GM23338 (cell line): ENCODE measurements around the gene ZNRD2. TPM values are rescaled to one million over a fixed set of nuclear protein-coding genes. Genes with fewer than 3 reads are reported as not detected.

Source experiments
- ATAC-seq: fragments of 200-7000 bp; cut with Tn5 transposase; 3 replicates; pipeline ENCODE4 v1.9.1; 2020
- DNase-seq: peaks from one replicate; pipeline ENCODE4 v3.0.0-alpha.2; 2015; ENCODE audit warnings: low spot score
- H2AFZ ChIP-seq: fragments of 200-600 bp; sonication (generic); 2 replicates; pipeline ENCODE4 v1.8.0; 2016; ENCODE audit warnings: antibody characterized with exemption, mild to moderate bottlenecking, moderate library complexity
- H3F3A ChIP-seq: fragments of 200-600 bp; sonication (generic); replicated peaks from 2 replicates; pipeline ENCODE4 v1.8.0; 2017; ENCODE audit warnings: antibody characterized with exemption, mixed run types, low read depth
- H3K27ac ChIP-seq: fragments of 200-600 bp; sonication (generic); 2 replicates; pipeline ENCODE4 v1.6.1; 2016; ENCODE audit warnings: low read depth
- H3K27me3 ChIP-seq: fragments of 200-600 bp; sonication (generic); 2 replicates; pipeline ENCODE4 v1.8.0; 2016; ENCODE audit warnings: mild to moderate bottlenecking, mixed run types, moderate library complexity; ENCODE audit not compliant: insufficient read depth
- H3K36me3 ChIP-seq: fragments of 200-600 bp; sonication (generic); 2 replicates; pipeline ENCODE4 v1.8.0; 2016; ENCODE audit warnings: mild to moderate bottlenecking; ENCODE audit not compliant: insufficient read depth
- H3K4me1 ChIP-seq: fragments of 200-600 bp; sonication (generic); 2 replicates; pipeline ENCODE4 v1.8.0; 2016; ENCODE audit warnings: mild to moderate bottlenecking, moderate library complexity; ENCODE audit not compliant: insufficient read depth
- H3K4me2 ChIP-seq: fragments of 200-600 bp; sonication (generic); 2 replicates; pipeline ENCODE4 v1.7.1; 2017; ENCODE audit warnings: mixed run types
- H3K4me3 ChIP-seq: fragments of 200-600 bp; sonication (generic); 2 replicates; pipeline ENCODE4 v1.6.1; 2016; ENCODE audit warnings: mixed run types
- H3K79me2 ChIP-seq: fragments of 200-600 bp; sonication (generic); replicated peaks from 2 replicates; pipeline ENCODE4 v1.8.0; 2017; ENCODE audit warnings: mild to moderate bottlenecking; ENCODE audit not compliant: insufficient read depth
- H3K9me2 ChIP-seq: fragments of 200-600 bp; sonication (generic); 2 replicates; pipeline ENCODE4 v1.8.0; 2017; ENCODE audit not compliant: insufficient read depth
- H4K20me1 ChIP-seq: fragments of 200-600 bp; sonication (generic); replicated peaks from 2 replicates; pipeline ENCODE4 v1.8.0; 2017; ENCODE audit warnings: mild to moderate bottlenecking; ENCODE audit not compliant: insufficient read depth
- H3K27ac Mint-ChIP-seq: 2 replicates; pipeline ENCODE4 v1.8.0; 2020; ENCODE audit warnings: inconsistent platforms, mild to moderate bottlenecking, moderate library complexity, mixed read lengths
- H3K27me3 Mint-ChIP-seq: 3 replicates; pipeline ENCODE4 v1.8.0; 2022; ENCODE audit warnings: low read depth, mild to moderate bottlenecking, moderate library complexity, mixed read lengths, inconsistent platforms; ENCODE audit not compliant: insufficient read depth, poor library complexity
- H3K36me3 Mint-ChIP-seq: 3 replicates; pipeline ENCODE4 v1.8.0; 2021; ENCODE audit warnings: low read depth, mild to moderate bottlenecking, inconsistent platforms, moderate library complexity, mixed read lengths
- H3K4me1 Mint-ChIP-seq: 3 replicates; pipeline ENCODE4 v1.8.0; 2020; ENCODE audit warnings: mild to moderate bottlenecking, inconsistent platforms, mixed read lengths
- H3K4me3 Mint-ChIP-seq: 3 replicates; pipeline ENCODE4 v1.8.0; 2021; ENCODE audit warnings: moderate library complexity, mild to moderate bottlenecking, inconsistent platforms, mixed read lengths
- H3K9me3 Mint-ChIP-seq: 3 replicates; pipeline ENCODE4 v1.8.0; 2020; ENCODE audit warnings: moderate library complexity, mild to moderate bottlenecking, inconsistent platforms, mixed read lengths
- EZH2 ChIP-seq: fragments of 200-600 bp; sonication (generic); IDR thresholded peaks from one replicate; pipeline ENCODE4 v1.8.0; 2017; ENCODE audit warnings: antibody characterized with exemption, mild to moderate bottlenecking, low read depth; ENCODE audit not compliant: unreplicated experiment
- EZH2phosphoT487 ChIP-seq: fragments of 200-600 bp; sonication (generic); IDR thresholded peaks from one replicate; pipeline ENCODE4 v1.8.1; 2018; ENCODE audit warnings: antibody characterized with exemption; ENCODE audit not compliant: unreplicated experiment
- POLR2AphosphoS5 ChIP-seq: IDR thresholded peaks from 2 replicates; pipeline ENCODE4 v1.6.1; 2016; ENCODE audit warnings: antibody characterized with exemption, low read depth
- STAT1 ChIP-seq: IDR thresholded peaks from one replicate; pipeline ENCODE4 v1.6.1; 2016; ENCODE audit warnings: antibody characterized with exemption; ENCODE audit not compliant: unreplicated experiment
- ZNF331 ChIP-seq: fragments of 250-450 bp; sonication (Bioruptor Pico); IDR thresholded peaks from 2 replicates; pipeline ENCODE4 v1.5.0; 2020; ENCODE audit warnings: low read depth, mild to moderate bottlenecking, moderate library complexity
- polyA plus RNA-seq: library from polyadenylated mRNA; unstranded; fragments of >200 nt; fragmentation: Nextera tagmentation; extraction: Ambion mirVana; gene quantifications from 2 replicates; pipeline ENCODE4 v1.2.1, GENCODE V29; 2016
- total RNA-seq: library from RNA; depleted of rRNA; stranded (reverse); fragments of >200 nt; shearing (Covaris generic); gene quantifications from 2 replicates; pipeline ENCODE4 v1.2.3, GENCODE V29; 2014
- TF ChIP-seq, protein P1 (sequence below): IDR thresholded peaks from 2 replicates; pipeline ENCODE4 v1.6.1; 2016; ENCODE audit warnings: antibody characterized with exemption
- TF ChIP-seq, protein P2 (sequence below), 2 experiments: fragments of 200-600 bp in 1 of 2; sonication (generic) in 1 of 2; conservative IDR thresholded peaks; 2 replicates each; pipeline versions ENCODE4 v1.5.1 to v1.6.1; 2016 to 2017; ENCODE audit warnings: antibody characterized with exemption in 2 of 2, low read depth in 2 of 2, mild to moderate bottlenecking in 2 of 2, moderate library complexity in 1 of 2
- TF ChIP-seq, protein P3 (sequence below): IDR thresholded peaks from one replicate; pipeline ENCODE4 v1.6.1; 2018; ENCODE audit warnings: antibody characterized with exemption; ENCODE audit not compliant: unreplicated experiment

The ZNRD2 gene
- total and polyA plus RNA-seq, 2 experiments from 2014 or later: 78.6 to 148 TPM

DNA sequence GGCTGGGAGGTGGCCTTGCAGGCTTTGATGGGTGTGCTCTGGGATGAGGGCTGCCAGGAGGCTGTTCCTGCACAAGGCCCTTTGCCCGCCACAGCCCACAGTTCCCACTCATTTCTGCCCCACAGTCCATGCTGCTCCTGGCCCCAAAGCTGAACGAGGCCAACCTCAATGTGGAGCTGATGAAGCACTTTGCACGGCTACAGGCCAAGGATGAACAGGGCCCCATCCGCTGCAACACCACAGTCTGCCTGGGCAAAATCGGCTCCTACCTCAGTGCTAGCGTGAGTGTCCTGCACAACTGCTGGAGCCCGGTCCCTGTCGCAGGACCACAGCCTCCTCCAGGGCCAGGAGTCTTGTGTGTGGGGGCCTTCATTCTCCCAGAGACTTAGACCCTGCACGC lies 35.2 kb upstream of the ZNRD2 start (continued):
- no peak for TF ChIP-seq STAT1
- no peak for TF ChIP-seq EZH2phosphoT487
- TF ChIP-seq, protein P1, sequence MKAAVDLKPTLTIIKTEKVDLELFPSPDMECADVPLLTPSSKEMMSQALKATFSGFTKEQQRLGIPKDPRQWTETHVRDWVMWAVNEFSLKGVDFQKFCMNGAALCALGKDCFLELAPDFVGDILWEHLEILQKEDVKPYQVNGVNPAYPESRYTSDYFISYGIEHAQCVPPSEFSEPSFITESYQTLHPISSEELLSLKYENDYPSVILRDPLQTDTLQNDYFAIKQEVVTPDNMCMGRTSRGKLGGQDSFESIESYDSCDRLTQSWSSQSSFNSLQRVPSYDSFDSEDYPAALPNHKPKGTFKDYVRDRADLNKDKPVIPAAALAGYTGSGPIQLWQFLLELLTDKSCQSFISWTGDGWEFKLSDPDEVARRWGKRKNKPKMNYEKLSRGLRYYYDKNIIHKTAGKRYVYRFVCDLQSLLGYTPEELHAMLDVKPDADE: no peak
- no peak for TF ChIP-seq ZNF331

DNA sequence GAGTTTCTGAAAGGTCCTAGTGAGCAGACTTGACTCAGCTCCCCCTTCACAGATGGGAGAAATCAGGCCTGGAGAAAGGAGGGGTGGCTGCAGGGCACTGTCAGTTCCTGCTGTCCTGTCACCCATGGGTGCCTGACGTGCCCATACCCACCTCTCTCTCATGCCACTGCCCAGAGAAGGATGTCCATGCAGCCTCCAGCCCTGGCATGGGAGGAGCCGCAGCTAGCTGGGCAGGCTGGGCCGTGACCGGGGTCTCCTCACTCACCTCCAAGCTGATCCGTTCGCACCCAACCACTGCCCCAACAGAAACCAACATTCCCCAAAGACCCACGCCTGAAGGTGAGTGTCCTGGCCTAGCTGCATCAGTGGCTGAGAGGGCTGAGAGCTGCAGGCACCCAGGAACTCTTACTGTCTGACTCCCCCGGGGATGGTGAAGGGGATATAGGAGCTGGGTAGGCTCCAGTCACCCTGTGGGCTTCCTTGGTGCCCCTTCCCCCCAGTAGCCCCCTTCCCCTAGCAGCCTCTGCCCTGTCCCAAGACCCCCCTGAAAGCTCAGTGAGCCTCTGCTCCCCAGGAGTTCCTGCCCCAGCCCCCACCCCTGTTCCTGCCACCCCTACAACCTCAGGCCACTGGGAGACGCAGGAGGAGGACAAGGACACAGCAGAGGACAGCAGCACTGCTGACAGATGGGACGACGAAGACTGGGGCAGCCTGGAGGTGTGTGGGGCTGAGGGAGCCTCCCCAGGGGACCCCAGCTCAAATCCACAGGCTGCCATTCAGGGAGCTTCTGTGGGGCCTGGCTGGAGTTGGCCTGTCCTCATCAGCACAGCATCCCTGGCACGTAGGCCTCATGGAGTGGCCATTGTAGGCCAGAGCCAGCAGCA lies 33.6 kb upstream of the ZNRD2 start:
- TF ChIP-seq EZH2phosphoT487: no peak
- TF ChIP-seq, protein P2, sequence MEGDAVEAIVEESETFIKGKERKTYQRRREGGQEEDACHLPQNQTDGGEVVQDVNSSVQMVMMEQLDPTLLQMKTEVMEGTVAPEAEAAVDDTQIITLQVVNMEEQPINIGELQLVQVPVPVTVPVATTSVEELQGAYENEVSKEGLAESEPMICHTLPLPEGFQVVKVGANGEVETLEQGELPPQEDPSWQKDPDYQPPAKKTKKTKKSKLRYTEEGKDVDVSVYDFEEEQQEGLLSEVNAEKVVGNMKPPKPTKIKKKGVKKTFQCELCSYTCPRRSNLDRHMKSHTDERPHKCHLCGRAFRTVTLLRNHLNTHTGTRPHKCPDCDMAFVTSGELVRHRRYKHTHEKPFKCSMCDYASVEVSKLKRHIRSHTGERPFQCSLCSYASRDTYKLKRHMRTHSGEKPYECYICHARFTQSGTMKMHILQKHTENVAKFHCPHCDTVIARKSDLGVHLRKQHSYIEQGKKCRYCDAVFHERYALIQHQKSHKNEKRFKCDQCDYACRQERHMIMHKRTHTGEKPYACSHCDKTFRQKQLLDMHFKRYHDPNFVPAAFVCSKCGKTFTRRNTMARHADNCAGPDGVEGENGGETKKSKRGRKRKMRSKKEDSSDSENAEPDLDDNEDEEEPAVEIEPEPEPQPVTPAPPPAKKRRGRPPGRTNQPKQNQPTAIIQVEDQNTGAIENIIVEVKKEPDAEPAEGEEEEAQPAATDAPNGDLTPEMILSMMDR (conservative IDR thresholded peaks at IDR 0.05; ENCODE audit: low read depth in 2 of 2): no peak
- no peak for TF ChIP-seq EZH2
- TF ChIP-seq, protein P3, sequence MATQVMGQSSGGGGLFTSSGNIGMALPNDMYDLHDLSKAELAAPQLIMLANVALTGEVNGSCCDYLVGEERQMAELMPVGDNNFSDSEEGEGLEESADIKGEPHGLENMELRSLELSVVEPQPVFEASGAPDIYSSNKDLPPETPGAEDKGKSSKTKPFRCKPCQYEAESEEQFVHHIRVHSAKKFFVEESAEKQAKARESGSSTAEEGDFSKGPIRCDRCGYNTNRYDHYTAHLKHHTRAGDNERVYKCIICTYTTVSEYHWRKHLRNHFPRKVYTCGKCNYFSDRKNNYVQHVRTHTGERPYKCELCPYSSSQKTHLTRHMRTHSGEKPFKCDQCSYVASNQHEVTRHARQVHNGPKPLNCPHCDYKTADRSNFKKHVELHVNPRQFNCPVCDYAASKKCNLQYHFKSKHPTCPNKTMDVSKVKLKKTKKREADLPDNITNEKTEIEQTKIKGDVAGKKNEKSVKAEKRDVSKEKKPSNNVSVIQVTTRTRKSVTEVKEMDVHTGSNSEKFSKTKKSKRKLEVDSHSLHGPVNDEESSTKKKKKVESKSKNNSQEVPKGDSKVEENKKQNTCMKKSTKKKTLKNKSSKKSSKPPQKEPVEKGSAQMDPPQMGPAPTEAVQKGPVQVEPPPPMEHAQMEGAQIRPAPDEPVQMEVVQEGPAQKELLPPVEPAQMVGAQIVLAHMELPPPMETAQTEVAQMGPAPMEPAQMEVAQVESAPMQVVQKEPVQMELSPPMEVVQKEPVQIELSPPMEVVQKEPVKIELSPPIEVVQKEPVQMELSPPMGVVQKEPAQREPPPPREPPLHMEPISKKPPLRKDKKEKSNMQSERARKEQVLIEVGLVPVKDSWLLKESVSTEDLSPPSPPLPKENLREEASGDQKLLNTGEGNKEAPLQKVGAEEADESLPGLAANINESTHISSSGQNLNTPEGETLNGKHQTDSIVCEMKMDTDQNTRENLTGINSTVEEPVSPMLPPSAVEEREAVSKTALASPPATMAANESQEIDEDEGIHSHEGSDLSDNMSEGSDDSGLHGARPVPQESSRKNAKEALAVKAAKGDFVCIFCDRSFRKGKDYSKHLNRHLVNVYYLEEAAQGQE: no peak
- no peak for TF ChIP-seq POLR2AphosphoS5
- no peak for TF ChIP-seq STAT1
- Histone ChIP-seq H3F3A (peaks cover 30% of the 10 kb centered on the region; the same call in 1 of the 2 replicates), H3K36me3 (no peaks in the 10 kb centered on the region; the same call in 1 of the 2 replicates), H3K27ac (no peak overlapping the region), H3K4me3 (no peak overlapping the region), H3K4me1 (peaks cover 5% of the 10 kb centered on the region; the same call in 1 of the 2 replicates), H2AFZ (no peak overlapping the region), H3K79me2 (no peaks in the 10 kb centered on the region), H3K9me2 (no peaks in the 10 kb centered on the region), H3K27me3 (peaks cover 22% of the 10 kb centered on the region), H4K20me1 (no peaks in the 10 kb centered on the region; the same call in 1 of the 2 replicates), H3K4me2 (no peak overlapping the region)
- H3K27ac Mint-ChIP-seq: no peak overlapping the region
- no peaks in the 10 kb centered on the region for H3K9me3 Mint-ChIP-seq
- H3K4me3 Mint-ChIP-seq: no peak overlapping the region
- 0 out of 3 replicates have a peak, but pooled peaks cover 2% of the 10 kb centered on the region for H3K4me1 Mint-ChIP-seq
- H3K36me3 Mint-ChIP-seq: peaks cover 14% of the 10 kb centered on the region
- ATAC-seq (no peak), DNase-seq (no peak)
- H3K27me3 Mint-ChIP-seq: peaks cover 20% of the 10 kb centered on the region
